Keratinocyte (primary cell): Measurements from ENCODE around the gene HOXD8. TPM values are rescaled to one million over a fixed set of nuclear protein-coding genes. Genes with fewer than 3 reads are reported as not detected.

Experiments
- DNase-seq: peaks from one replicate; pipeline ENCODE4 v3.0.0-alpha.2; 2011; ENCODE audit warnings: low read depth, missing footprints, low spot score
- FAIRE-seq: peaks from 2 replicates; lab custom pipeline; 2011; peaks lifted over from hg19 to GRCh38; lab: Jason Lieb, UNC
- H2AFZ ChIP-seq: 2 replicates; pipeline ENCODE4 v1.6.0; 2012; ENCODE audit warnings: low read length, control low read depth, inconsistent platforms; ENCODE audit not compliant: control insufficient read depth
- H3K27ac ChIP-seq: 2 replicates; pipeline ENCODE4 v1.5.1; 2011; ENCODE audit warnings: low read length; ENCODE audit not compliant: control insufficient read depth, insufficient read depth
- H3K27me3 ChIP-seq: 3 replicates; pipeline ENCODE4 v1.6.0; 2011; ENCODE audit warnings: low read length; ENCODE audit not compliant: control insufficient read depth, insufficient read depth; ENCODE audit errors: extremely low read depth
- H3K36me3 ChIP-seq, 2 experiments: 2 replicates in 1 of 2; 3 replicates in 1 of 2; pipeline ENCODE4 v1.5.1; 2011; ENCODE audit warnings: low read length in 2 of 2, mild to moderate bottlenecking in 1 of 2; ENCODE audit not compliant: control insufficient read depth in 2 of 2, insufficient read depth in 2 of 2; ENCODE audit errors: extremely low read depth in 1 of 2
- H3K4me1 ChIP-seq: 3 replicates; pipeline ENCODE4 v1.5.1; 2011; ENCODE audit warnings: low read length; ENCODE audit not compliant: control insufficient read depth, insufficient read depth; ENCODE audit errors: extremely low read depth
- H3K4me2 ChIP-seq: 3 replicates; pipeline ENCODE4 v1.6.0; 2011; ENCODE audit warnings: low read depth, low read length; ENCODE audit not compliant: control insufficient read depth, insufficient read depth; ENCODE audit errors: extremely low read depth
- H3K4me3 ChIP-seq, 3 experiments: fragments of 200-600 bp in 1 of 3; sonication (generic) in 1 of 3; 2 replicates in 2 of 3; 3 replicates in 1 of 3; pipeline ENCODE4 v1.5.1; 2011 to 2016; ENCODE audit warnings: low read length in 3 of 3, mild to moderate bottlenecking in 3 of 3, control low read depth in 2 of 3, inconsistent platforms in 1 of 3, low read depth in 1 of 3, mixed read lengths in 1 of 3, mixed run types in 1 of 3, moderate library complexity in 1 of 3; ENCODE audit not compliant: control insufficient read depth in 2 of 3, insufficient read depth in 2 of 3; ENCODE audit errors: extremely low read depth in 1 of 3
- H3K79me2 ChIP-seq: 2 replicates; pipeline ENCODE4 v1.6.0; 2012; ENCODE audit warnings: low read length; ENCODE audit not compliant: control insufficient read depth, insufficient read depth
- H3K9ac ChIP-seq: 3 replicates; pipeline ENCODE4 v1.6.0; 2011; ENCODE audit warnings: low read length; ENCODE audit not compliant: control insufficient read depth, insufficient read depth; ENCODE audit errors: extremely low read depth
- H3K9me1 ChIP-seq: 3 replicates; pipeline ENCODE4 v1.6.0; 2011; ENCODE audit warnings: low read length; ENCODE audit not compliant: control insufficient read depth, insufficient read depth; ENCODE audit errors: extremely low read depth
- H3K9me3 ChIP-seq: 2 replicates; pipeline ENCODE4 v1.5.1; 2012; ENCODE audit warnings: low read depth, low read length; ENCODE audit not compliant: control insufficient read depth
- H4K20me1 ChIP-seq: 3 replicates; pipeline ENCODE4 v1.6.0; 2011; ENCODE audit warnings: low read length; ENCODE audit not compliant: control insufficient read depth, insufficient read depth; ENCODE audit errors: extremely low read depth
- EZH2 ChIP-seq: IDR thresholded peaks from one replicate; pipeline ENCODE4 v1.6.1; 2012; ENCODE audit warnings: inconsistent platforms, mild to moderate bottlenecking, low read length, moderate library complexity
- dilution Hi-C: fragments of 300-500 bp; cut with MboI; formaldehyde crosslinking; loops from one replicate; pipeline ENCODE4 v1.7.0; 2020; ENCODE audit warnings: low sequenced_read_pairs; ENCODE audit not compliant: extremely low pct_ligation_motif_present
- polyA plus RNA-seq, 5 experiments: library from polyadenylated mRNA; depleted of rRNA in 3 of 5; stranded (reverse) in 3 of 5; stranded (forward) in 1 of 5; unstranded in 1 of 5; fragments of >200 nt; gene quantifications; 1 replicate in 1 of 5; 2 replicates in 3 of 5; 3 replicates in 1 of 5; pipeline versions ENCODE4 v1.2.1 to v1.2.3, GENCODE V29; 2011 to 2012; ENCODE audit warnings: missing spikeins in 2 of 5, low read depth in 1 of 5, low replicate concordance in 1 of 5
- TF ChIP-seq, protein P1 (sequence below), 3 experiments: IDR thresholded peaks in 1 of 3; conservative IDR thresholded peaks in 1 of 3; optimal IDR thresholded peaks in 1 of 3; 2 replicates in 2 of 3; 3 replicates in 1 of 3; pipeline versions ENCODE3 to v1.5.1; 2011; ENCODE audit warnings: low read length in 3 of 3, mild to moderate bottlenecking in 3 of 3, moderate library complexity in 2 of 3, control low read depth in 1 of 3, inconsistent platforms in 1 of 3; ENCODE audit not compliant: insufficient read depth in 2 of 3; ENCODE audit errors: extremely low read depth in 1 of 3

The HOXD8 gene
- polyA plus RNA-seq, 1 donor (not counting 4 experiments of a cell fraction or from before 2014, with no cell fraction given) = not detected

GRCh38 chr2:176117162-176117822 lies 12.2 kb upstream of the HOXD8 start:
- Histone ChIP-seq H3K27ac (no peak overlapping the region), H4K20me1 (no peaks in the 10 kb centered on the region), H3K9me3 (peaks cover 4% of the 10 kb centered on the region), H3K36me3 (no peaks in the 10 kb centered on the region), H3K9me1 (no peaks in the 10 kb centered on the region), H3K4me1 (no peaks in the 10 kb centered on the region), H3K27me3 (peaks cover 97% of the 10 kb centered on the region), H3K9ac (no peak overlapping the region), H3K79me2 (no peaks in the 10 kb centered on the region), H3K4me2 (no peak overlapping the region), H3K4me3 (no peak overlapping the region), H2AFZ (no peak overlapping the region)
- no peak for DNase-seq
- no peak for FAIRE-seq
- dilution Hi-C loops = no loop called here
- peak; percentile 62 for TF ChIP-seq EZH2
- TF ChIP-seq, protein P1, sequence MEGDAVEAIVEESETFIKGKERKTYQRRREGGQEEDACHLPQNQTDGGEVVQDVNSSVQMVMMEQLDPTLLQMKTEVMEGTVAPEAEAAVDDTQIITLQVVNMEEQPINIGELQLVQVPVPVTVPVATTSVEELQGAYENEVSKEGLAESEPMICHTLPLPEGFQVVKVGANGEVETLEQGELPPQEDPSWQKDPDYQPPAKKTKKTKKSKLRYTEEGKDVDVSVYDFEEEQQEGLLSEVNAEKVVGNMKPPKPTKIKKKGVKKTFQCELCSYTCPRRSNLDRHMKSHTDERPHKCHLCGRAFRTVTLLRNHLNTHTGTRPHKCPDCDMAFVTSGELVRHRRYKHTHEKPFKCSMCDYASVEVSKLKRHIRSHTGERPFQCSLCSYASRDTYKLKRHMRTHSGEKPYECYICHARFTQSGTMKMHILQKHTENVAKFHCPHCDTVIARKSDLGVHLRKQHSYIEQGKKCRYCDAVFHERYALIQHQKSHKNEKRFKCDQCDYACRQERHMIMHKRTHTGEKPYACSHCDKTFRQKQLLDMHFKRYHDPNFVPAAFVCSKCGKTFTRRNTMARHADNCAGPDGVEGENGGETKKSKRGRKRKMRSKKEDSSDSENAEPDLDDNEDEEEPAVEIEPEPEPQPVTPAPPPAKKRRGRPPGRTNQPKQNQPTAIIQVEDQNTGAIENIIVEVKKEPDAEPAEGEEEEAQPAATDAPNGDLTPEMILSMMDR (optimal IDR thresholded peaks at IDR 0.05 in 1 of 3, IDR thresholded peaks at IDR 0.05 in 1 of 3, conservative IDR thresholded peaks at IDR 0.05 in 1 of 3; ENCODE audit: extremely low read depth in 1 of 3, insufficient read depth in 2 of 3, low read length in 3 of 3) = no peak

DNA sequence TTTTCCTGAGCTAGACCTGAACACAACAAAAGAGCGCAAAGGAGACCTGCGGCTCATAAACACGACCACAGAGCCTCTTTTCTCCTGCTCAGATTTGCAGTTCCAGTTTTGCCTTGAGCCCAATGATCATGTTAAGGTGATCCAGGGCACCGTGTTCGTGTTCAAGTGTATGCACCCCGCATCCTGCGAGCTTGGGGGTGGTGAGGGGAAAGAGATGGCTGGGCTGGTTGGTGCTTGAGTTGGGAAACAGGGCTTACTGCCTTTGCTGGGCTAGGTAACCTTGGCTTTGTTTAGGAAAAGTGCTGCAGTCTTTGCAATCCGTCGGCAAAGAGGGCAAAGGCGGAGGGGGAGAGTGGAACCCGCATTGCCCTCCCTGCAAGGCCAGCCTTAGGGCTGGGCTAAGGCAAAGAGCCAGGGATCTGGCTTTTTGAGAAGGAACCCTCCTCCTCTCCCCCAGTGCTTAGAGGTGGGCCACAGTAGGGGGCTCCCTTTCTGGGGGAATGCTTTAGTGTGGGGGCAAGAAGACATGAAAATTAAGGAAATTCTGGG lies 11.6 kb upstream of the HOXD8 start:
- no peak overlapping the region for H3K27ac ChIP-seq
- H3K4me2 ChIP-seq = no peak overlapping the region
- FAIRE-seq (no peak), DNase-seq (no peak)
- no peak overlapping the region for H3K9ac ChIP-seq
- H3K79me2 ChIP-seq = no peaks in the 10 kb centered on the region
- no peaks in the 10 kb centered on the region for H3K36me3 ChIP-seq
- TF ChIP-seq, protein P1 (optimal IDR thresholded peaks at IDR 0.05 in 1 of 3, IDR thresholded peaks at IDR 0.05 in 1 of 3, conservative IDR thresholded peaks at IDR 0.05 in 1 of 3; ENCODE audit: extremely low read depth in 1 of 3, insufficient read depth in 2 of 3, low read length in 3 of 3) = no peak
- TF ChIP-seq EZH2 = no peak
- H3K27me3 ChIP-seq = peaks cover 97% of the 10 kb centered on the region
- dilution Hi-C loops = no loop called here
- H3K9me1 ChIP-seq = no peaks in the 10 kb centered on the region
- no peak overlapping the region for H3K4me3 ChIP-seq
- peaks cover 4% of the 10 kb centered on the region for H3K9me3 ChIP-seq
- H3K4me1 ChIP-seq = no peaks in the 10 kb centered on the region
- no peaks in the 10 kb centered on the region for H4K20me1 ChIP-seq
- H2AFZ ChIP-seq = no peak overlapping the region
